NB4 (cell line): ENCODE results near the gene OR2H2.

Experiments
- DNase-seq: peaks from one replicate; pipeline ENCODE4 v3.0.0; 2010; ENCODE audit warnings: low read depth
- H3K4me3 ChIP-seq: one replicate; pipeline ENCODE4 v1.5.1; 2011; ENCODE audit warnings: mild to moderate bottlenecking, low read depth, low read length, moderate library complexity
- CTCF ChIP-seq: IDR thresholded peaks from one replicate; pipeline ENCODE4 v1.5.1; 2012; ENCODE audit warnings: low read depth, low read length
- MAX ChIP-seq: IDR thresholded peaks from 2 replicates; pipeline ENCODE4 v1.6.1; 2011; ENCODE audit warnings: low read depth, low read length
- MYC ChIP-seq: IDR thresholded peaks from 2 replicates; pipeline ENCODE4 v1.6.1; 2011; ENCODE audit warnings: low read depth, low read length
- POLR2A ChIP-seq: IDR thresholded peaks from 2 replicates; pipeline ENCODE4 v1.6.1; 2011; ENCODE audit warnings: mild to moderate bottlenecking; ENCODE audit not compliant: insufficient read length; ENCODE audit errors: extremely low read depth

The OR2H2 gene

DNA sequence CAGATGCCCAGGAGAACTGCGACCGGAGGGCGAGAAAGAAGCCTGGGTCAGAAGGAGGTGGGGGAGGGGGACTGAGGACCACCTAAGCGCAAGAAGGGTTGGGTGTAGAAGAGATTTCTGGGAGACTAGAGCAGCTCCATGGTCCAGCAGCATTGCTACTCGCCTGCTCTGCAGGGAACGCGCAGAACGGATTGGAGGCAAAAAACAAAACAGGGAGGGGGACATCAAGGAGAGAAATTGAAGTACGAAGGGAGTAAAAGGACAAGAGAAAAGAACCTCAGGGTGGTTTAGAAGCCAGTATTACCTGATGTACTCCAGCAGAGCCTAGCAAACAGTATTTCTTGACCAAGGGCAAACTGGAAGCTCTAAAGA lies 48.6 kb downstream of the OR2H2 start:
- TF ChIP-seq MAX (no peak), MYC (no peak), CTCF (no peak), POLR2A (no peak)
- H3K4me3 ChIP-seq: no peak overlapping the region
- no peak for DNase-seq

- TF ChIP-seq MYC (no peak), POLR2A (no peak), CTCF (no peak), MAX (no peak)
- DNase-seq: no peak
- H3K4me3 ChIP-seq: no peak overlapping the region
Observed at GRCh38 chr6:29637247-29637646, 52.3 kb downstream of the OR2H2 start.
